ENCODE measurements around the gene MICA.

MICA gene

DNA sequence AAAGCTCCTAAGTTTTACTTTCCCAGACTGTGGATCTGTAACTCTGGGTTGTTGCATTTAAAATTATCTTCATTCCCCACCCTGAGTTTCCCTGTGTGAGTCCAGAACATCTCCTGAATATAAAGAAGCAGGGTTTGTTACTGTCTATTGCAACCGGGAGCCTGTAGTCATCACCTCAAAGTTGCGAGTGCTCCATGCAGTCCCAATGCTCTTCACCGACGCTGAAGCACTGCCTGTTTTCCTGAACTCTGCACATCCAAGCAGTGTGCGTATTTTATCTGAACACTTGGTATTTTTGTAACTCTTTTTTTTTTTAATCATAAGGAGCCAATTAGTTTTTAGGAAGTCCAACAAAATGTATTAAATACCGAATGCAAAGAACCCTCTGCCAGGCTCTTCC lies 45.5 kb upstream of the MICA start:
- Histone ChIP-seq H3K36me3 (ENCODE audit: low read length) (no peaks in the 10 kb centered on the region), H4K20me1 (ENCODE audit: low read depth, low read length) (no peaks in the 10 kb centered on the region), H2AFZ (ENCODE audit: low read depth, low read length, severe bottlenecking) (no peak overlapping the region), H3F3A (ENCODE audit: insufficient read depth) (no peaks in the 10 kb centered on the region), H3K9ac (ENCODE audit: low read length) (no peak overlapping the region), H3K27me3 (ENCODE audit: low read length) (peaks cover 3% of the 10 kb centered on the region; the same call in 1 of the 2 replicates), H3K9me3 (ENCODE audit: insufficient read depth, low read length) (no peaks in the 10 kb centered on the region), H3K4me3 (ENCODE audit: insufficient read depth, low read length, poor library complexity, severe bottlenecking) (no peak overlapping the region), H3K9me2 (replicated peaks; ENCODE audit: insufficient read depth, low read length) (no peaks in the 10 kb centered on the region), H3K27ac (ENCODE audit: low read depth, low read length) (no peak overlapping the region), H3K4me2 (ENCODE audit: low read depth, low read length, poor library complexity, severe bottlenecking) (no peak overlapping the region), H3K79me2 (ENCODE audit: insufficient read depth, low read length) (no peaks in the 10 kb centered on the region)
- TF ChIP-seq EZH2phosphoT487 (conservative IDR thresholded peaks at IDR 0.05; ENCODE audit: low read length): no peak
- no peak for TF ChIP-seq CTCF (IDR thresholded peaks at IDR 0.05; ENCODE audit: insufficient read depth, low read length, poor library complexity, severe bottlenecking)

DNA sequence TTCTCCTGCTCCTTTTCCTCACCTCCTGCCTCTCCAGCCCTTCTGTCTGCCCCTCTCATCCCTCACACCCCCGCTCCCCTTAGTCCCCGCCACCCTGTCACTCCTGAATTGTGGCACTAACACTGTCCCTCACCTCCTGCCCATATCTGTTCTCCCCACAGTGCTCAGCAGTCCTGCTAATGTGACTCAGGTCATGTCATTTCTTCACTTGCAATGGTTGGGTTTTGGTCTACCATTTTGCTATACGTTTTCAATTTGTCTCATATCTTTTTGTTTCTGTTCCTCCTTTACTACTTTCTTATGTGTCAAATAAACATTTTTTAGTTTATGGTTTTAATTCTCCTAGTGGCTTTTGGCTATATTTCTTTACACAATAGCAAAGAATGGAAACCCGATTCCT lies 45.1 kb upstream of the MICA start:
- H3K9me3 ChIP-seq (ENCODE audit: insufficient read depth, low read length): no peaks in the 10 kb centered on the region
- no peak overlapping the region for H3K27ac ChIP-seq (ENCODE audit: low read depth, low read length)
- H3K4me2 ChIP-seq (ENCODE audit: low read depth, low read length, poor library complexity, severe bottlenecking): no peak overlapping the region
- no peak for TF ChIP-seq EZH2phosphoT487 (conservative IDR thresholded peaks at IDR 0.05; ENCODE audit: low read length)
- TF ChIP-seq CTCF (IDR thresholded peaks at IDR 0.05; ENCODE audit: insufficient read depth, low read length, poor library complexity, severe bottlenecking): no peak
- no peaks in the 10 kb centered on the region for H3K36me3 ChIP-seq (ENCODE audit: low read length)
- peaks cover 3% of the 10 kb centered on the region; the same call in 1 of the 2 replicates for H3K27me3 ChIP-seq (ENCODE audit: low read length)
- H3K9me2 ChIP-seq (replicated peaks; ENCODE audit: insufficient read depth, low read length): no peaks in the 10 kb centered on the region
- no peak overlapping the region for H2AFZ ChIP-seq (ENCODE audit: low read depth, low read length, severe bottlenecking)
- no peak overlapping the region for H3K9ac ChIP-seq (ENCODE audit: low read length)
- H3F3A ChIP-seq (ENCODE audit: insufficient read depth): no peaks in the 10 kb centered on the region
- H3K79me2 ChIP-seq (ENCODE audit: insufficient read depth, low read length): no peaks in the 10 kb centered on the region
- no peaks in the 10 kb centered on the region for H4K20me1 ChIP-seq (ENCODE audit: low read depth, low read length)
- H3K4me3 ChIP-seq (ENCODE audit: insufficient read depth, low read length, poor library complexity, severe bottlenecking): no peak overlapping the region

GRCh38 chr6:31359581-31359980 lies 43.8 kb upstream of the MICA start:
- Histone ChIP-seq H3K27me3 (ENCODE audit: low read length) (peaks cover 3% of the 10 kb centered on the region; the same call in 1 of the 2 replicates), H3K4me3 (ENCODE audit: insufficient read depth, low read length, poor library complexity, severe bottlenecking) (no peak overlapping the region), H3K27ac (ENCODE audit: low read depth, low read length) (no peak overlapping the region), H3K36me3 (ENCODE audit: low read length) (no peaks in the 10 kb centered on the region), H2AFZ (ENCODE audit: low read depth, low read length, severe bottlenecking) (no peak overlapping the region), H3K9me3 (ENCODE audit: insufficient read depth, low read length) (no peaks in the 10 kb centered on the region), H4K20me1 (ENCODE audit: low read depth, low read length) (no peaks in the 10 kb centered on the region), H3F3A (ENCODE audit: insufficient read depth) (no peaks in the 10 kb centered on the region), H3K4me2 (ENCODE audit: low read depth, low read length, poor library complexity, severe bottlenecking) (no peak overlapping the region), H3K79me2 (ENCODE audit: insufficient read depth, low read length) (no peaks in the 10 kb centered on the region), H3K9ac (ENCODE audit: low read length) (no peak overlapping the region), H3K9me2 (replicated peaks; ENCODE audit: insufficient read depth, low read length) (no peaks in the 10 kb centered on the region)
- TF ChIP-seq EZH2phosphoT487 (conservative IDR thresholded peaks at IDR 0.05; ENCODE audit: low read length) (no peak), CTCF (IDR thresholded peaks at IDR 0.05; ENCODE audit: insufficient read depth, low read length, poor library complexity, severe bottlenecking) (no peak)
